Activated naive CD4-positive, alpha-beta T cell (primary cell): Measurements from ENCODE around the gene SLC1A4.
"Not testable (repeated sequence)": the region's sequence is repeated elsewhere in the genome, so short reads cannot be mapped to it uniquely, and the experiment has no call there.

Source experiments
- DNase-seq, 4 experiments: peaks; one replicate each; lab custom pipeline; 2025; lab: John Stamatoyannopoulos, UW

Gene SLC1A4

GRCh38 chr2:65026704-65027464, 37.7 kb downstream of the SLC1A4 start:
- DNase-seq = no peak

DNA sequence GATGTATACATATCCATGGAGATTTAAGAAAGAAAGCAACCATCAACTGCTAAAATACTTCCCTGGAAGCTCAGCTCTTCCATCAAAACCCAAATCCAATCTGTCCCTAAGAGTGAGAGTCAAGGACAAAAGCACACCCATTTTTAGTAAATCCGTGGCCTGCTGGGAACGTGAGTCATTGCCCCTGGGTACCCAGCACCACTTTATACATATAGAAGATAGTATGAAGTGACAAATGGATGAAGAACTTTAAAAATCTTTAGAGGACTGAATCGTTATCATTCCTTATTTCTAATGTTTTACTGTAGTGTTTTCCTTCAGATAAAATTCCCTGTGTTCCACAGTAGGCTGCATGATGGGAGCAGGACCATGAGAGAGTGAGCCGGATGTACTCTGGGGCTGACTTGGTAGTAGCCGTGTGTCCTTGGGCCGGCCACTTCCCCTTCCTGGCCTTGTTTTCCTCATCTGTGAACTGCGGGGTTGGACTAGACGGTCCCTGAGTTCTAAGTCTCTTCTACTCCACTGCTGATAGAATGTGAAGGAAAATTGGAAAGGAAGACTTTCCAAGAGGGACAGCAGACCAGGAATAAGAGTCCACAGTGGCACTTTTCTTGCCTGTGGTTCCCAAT, 38.5 kb downstream of the SLC1A4 start:
- DNase-seq = no peak

GRCh38 chr2:65030476-65031332, 41.5 kb downstream of the SLC1A4 start:
- DNase-seq = no peak

DNA sequence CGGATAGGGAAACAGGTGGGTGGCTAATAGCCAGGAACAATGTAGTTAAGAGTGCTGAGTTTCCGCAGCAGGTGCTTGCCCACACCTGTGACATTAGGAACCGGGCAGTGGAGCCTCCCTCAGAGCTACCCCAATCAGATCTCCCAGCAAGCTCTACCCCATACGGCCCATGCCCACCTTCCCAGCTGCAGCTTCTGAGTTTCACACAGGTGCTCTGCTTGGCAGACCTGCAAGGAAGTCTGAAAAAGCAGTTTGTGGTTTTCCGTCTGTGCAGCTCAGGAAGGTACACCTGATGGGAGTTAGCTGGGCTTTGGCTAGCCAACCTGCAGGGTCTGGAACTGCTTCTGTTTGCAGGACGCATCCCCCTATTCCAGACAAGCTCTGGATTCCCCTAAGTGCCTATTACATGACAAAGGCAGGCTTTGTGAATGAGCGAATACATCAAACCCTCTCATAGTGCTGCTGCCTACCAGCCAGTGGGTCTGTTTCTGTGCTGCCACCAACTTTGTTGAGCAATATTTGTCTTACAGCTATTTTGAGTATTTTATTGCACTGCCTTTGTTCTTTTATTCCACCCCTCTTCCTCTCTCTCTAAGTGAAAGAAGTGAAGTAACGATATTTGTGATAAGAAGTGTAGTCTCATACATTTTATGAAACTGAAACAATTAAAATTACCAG, 42.3 kb downstream of the SLC1A4 start:
- no peak for DNase-seq

DNA sequence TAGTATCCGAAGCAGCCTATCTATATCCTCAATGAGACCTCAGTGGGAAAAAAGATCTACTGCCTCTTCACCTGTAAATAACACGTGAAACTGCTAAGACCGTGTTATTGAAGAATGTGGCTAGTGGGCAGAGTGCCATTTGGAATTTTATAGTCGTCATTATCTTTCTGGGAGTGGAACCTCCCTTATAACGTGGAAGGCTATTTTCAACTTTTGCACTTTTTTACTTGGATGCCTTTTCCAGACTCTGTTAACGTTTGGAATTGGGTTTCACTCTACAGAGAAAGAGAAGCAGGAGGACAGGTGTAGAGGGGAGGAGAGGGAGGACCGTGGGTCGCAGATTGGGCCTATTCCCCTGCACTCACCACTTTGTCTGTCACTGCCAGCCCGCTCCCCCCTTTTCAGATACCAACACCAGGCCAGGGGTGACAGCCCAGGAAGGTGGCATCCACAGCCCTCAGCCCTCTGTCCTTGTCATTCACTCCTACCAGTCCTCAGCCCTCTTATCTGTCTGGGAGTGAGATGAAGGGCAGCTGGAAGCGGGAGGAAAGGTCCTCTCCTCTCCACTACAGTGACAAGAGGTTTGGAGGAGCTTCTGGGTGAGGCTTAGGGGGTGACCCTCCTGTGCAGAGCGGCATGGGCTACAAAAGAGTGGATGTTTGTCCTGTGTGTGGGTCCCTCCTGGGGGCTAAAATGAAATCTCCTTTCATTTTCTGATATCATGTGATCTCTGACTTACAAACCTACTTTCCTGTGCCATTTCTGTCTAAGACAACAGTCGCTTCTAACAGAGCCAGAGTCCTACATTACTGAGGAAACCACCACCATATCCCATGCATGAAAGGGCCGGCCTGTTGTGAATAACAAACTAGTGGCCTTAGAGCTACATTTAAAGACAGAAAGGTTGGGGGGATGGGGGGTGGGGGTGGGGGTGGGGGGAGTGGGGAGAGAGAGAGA, 43.1 kb downstream of the SLC1A4 start:
- no peak for DNase-seq

- no peak for DNase-seq
Observed at GRCh38 chr2:65033178-65033577, 44.0 kb downstream of the SLC1A4 start.

- DNase-seq = not testable (repeated sequence)
Observed at GRCh38 chr2:65033667-65034066, 44.5 kb downstream of the SLC1A4 start.

GRCh38 chr2:65035351-65035943, 46.2 kb downstream of the SLC1A4 start:
- no peak for DNase-seq

GRCh38 chr2:65037178-65037577, 48.0 kb downstream of the SLC1A4 start:
- no peak for DNase-seq

- no peak for DNase-seq
Observed at GRCh38 chr2:65039640-65040039, 50.4 kb downstream of the SLC1A4 start.

DNA sequence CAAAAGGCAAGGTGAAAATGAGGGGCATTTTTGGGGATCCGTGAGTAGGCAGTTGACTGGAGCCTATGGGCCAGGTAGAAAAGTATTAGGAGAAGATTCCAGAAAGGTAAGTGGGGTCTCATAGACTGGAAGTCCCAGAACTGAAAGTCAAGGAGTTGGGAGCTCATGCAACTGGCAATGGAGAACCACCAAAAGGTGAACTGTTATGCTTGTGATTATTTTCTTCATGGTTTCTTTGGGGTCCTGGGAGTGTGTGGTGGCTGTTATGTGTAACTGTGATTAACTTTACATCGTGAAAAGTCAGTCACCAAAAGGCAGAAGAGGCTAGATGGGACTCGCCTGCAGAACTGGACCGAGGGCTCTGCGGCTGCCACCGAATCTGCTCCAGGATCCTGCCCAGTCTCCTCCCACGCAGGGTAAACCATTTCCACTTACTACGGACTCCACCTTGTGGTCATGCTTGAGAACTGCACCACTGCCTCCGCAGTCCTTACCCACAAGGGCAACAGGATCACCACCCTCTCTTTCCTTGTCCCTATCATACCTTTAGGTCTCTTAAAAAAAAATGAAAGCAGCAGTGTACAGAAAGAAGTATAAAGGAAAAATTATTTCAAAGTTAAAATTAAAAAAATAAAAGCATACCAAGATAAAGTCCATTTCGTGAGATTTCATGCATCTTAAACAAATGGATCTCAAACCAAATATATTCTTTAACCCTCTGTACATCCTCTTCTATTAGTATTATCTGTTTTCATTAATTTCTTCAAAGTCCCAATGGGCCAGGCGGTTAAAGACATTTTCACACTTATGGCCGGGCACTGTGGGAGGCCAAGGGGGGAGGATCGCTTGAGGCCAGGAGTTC, 51.4 kb downstream of the SLC1A4 start:
- peak in 3 of 4 experiments; percentile 21 to 65 (median 53) for DNase-seq

DNA sequence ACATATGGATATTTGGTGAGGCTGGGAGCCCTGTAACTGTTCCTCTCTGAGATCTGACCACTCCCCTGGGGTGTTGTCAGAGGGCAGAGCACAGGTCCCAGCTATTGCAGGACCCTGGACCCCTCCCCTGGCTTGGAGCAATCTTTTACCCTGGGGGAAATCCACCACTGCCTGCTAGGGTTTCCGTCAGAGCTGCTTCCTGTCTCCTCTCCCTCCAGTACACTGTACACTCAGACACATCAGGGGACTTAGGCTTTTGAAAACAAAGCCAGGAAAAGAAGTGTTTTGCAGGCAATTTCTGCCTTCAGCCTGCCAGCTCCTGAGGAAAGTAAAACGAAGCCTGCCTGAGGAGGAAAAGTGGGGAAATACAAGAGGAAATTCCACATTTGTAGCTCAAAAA, 53.8 kb downstream of the SLC1A4 start:
- no peak for DNase-seq

DNA sequence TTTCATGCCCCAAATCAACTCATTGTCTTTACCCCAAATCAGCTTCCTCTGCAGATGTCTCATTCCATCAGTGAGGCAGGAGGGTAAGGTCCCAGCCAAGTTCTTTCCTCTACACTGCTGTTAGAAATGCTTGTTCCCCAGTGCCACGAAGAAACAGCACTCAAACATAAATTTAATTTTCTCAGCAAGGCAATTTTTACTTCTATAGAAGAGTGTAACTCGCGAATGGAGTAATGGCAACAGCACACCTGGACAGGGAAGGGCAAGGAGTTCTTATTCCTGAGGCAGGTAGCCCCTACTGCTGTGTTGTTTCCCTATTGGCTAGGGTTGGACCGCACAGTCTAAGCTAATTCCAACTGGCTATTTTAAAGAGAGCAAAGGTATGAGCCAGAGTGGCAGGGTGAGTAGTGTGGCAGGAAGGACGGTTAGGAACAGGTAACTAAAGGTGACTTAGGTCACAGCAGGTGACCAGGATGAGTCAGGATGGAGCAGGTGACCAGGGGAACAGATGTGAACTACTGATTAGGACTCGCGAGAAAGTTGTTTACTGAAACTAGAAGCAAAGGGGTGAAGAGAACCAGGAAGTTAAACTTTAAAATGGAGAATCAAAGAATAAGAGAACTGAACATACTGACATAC, 55.0 kb downstream of the SLC1A4 start:
- no peak for DNase-seq

DNA sequence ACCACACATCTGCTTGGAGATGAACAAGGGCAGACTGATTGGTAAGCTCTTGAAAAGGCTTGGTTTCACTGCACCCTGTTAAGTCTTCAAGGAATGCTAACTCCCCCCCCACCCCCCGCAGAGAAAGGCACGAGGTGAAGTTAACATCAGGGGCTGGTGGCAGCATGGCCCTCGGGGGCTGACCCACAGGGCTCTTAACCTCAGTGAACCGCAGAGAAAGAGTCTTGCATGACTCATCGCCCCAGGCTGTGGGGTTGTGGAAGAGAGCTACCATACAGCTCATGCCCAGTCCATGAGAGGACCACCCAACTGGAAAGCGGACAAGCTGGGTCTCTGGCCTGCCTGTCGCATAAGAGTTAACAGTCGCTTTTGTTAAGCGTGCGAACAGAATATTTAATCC, 56.5 kb downstream of the SLC1A4 start:
- DNase-seq = no peak

GRCh38 chr2:65046633-65047407, 57.6 kb downstream of the SLC1A4 start:
- no peak for DNase-seq

DNA sequence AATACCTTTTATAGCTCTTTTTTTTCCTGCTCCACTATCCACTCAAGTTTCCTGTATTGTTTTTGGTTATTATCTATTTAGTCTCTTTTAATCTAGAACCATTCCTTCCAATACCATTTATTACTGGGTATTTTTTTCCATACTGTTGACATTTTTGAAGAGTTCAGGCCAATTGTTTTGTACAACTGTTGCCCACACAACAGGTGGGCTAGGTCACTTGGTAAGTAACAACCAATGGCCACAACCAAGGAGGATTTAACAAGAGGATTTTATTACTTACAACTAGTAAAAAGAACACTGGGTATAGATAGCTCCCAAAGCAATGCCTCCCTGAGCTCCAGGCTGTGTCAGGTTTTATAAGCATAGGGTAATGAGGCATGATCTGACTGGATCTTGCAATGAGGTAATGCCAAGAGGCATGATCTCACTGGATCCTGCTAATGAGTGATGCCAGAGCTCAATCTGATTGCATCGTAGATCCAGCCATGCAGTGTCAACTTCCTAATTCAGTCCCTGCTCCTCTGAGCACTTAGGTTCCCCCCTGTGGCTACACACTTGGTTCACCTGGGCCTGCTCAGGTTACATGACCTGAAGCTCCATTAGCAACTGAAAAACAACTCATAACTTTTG, 59.9 kb downstream of the SLC1A4 start:
- no peak for DNase-seq

GRCh38 chr2:65050931-65051330, 61.7 kb downstream of the SLC1A4 start:
- no peak for DNase-seq

DNA sequence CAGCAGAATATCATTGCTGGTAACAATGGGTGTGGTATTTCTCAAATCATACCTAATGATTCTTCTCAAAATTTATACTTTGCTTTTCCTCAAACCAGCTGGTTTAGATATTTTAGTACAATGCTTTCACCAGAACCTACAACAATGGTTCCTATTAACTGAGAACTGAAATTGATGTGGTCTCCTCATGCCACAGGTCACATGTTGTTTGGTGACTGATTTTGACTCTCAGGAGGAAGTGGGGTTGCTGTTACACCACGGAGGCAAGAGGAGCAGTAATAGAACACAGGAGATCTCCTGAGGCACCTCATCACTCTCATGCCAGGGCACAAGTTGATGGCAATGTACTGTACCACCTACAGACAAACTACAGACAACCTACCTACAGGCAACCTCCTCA, 64.0 kb downstream of the SLC1A4 start:
- no peak for DNase-seq
